RCC 7860 (cell line): ENCODE results near the gene LCN2.
"Not testable (repeated sequence)": the region's sequence is repeated elsewhere in the genome, so short reads cannot be mapped to it uniquely, and the experiment has no call there.

Experiments used
- DNase-seq: peaks from one replicate; pipeline ENCODE4 v3.0.0-alpha.2; 2015; ENCODE audit warnings: low spot score
- FAIRE-seq: peaks from 2 replicates; lab custom pipeline; 2012; peaks lifted over from hg19 to GRCh38; lab: Jason Lieb, UNC

LCN2 gene

DNA sequence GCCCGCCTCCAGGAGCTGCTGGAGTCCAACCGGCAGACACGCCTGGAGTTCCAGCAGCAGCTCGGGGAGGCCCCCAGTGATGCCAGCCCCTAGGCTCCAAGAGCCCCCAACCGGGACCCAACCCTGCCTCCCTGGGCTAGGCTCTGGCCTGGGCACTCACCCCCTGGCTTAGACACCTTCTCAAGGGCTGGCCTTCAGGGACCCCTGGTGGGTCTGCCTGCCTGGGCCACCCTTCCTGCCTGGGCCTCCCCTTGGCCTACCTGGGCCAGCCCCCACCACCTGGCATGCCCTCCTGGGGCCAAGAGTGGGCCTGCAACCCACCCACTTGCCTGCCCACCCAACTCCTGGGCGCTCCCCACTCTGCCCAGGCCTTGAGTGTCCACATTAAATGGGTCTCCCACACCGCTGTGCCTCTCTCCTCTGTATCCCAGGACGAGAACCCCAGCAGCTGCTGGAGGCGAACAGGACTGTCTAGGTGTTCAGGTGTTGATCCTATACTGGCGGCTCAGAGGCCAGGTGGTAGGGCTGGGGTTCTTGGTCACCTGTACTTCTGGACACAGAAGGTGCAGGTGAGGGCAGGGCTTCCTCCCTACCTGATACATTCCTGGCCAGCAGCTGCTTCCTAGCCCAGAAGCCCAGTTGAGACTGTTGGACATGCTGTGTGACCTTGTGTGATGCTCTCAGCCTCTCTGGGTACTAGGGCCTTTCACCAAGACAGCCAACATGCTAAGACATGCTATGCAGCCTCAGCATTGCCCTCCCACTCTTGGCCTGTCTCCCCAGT lies 14.5 kb downstream of the LCN2 start:
- no peak for FAIRE-seq
- DNase-seq: no peak

DNA sequence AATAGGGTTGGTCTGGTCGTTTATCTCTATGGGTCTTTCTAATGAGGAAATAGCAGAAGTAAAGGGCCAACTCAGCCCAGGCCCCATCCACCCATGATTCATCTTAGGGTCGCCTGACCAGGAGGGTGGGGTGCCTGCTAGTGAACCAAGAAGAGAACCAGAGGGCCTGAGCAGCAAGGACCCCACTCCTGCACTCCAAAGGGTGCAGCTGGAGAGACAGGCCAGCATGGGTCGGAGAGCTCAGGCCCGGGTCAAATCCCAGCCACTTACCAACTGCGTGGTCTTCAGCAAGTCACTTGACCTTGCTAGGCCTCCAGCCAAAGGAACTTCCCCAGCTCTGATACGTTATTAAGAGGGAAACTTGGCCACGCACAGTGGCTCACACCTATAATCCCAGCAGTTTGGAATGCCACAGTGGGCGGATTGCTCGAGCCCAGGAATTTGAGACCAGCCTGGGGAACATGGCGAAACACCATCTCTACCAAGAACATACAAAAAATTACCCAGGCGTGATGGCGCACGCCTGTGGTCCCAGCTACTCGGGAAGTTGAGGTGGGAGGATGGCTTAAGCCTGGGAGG lies 15.1 kb downstream of the LCN2 start:
- DNase-seq (no peak), FAIRE-seq (no peak)

DNA sequence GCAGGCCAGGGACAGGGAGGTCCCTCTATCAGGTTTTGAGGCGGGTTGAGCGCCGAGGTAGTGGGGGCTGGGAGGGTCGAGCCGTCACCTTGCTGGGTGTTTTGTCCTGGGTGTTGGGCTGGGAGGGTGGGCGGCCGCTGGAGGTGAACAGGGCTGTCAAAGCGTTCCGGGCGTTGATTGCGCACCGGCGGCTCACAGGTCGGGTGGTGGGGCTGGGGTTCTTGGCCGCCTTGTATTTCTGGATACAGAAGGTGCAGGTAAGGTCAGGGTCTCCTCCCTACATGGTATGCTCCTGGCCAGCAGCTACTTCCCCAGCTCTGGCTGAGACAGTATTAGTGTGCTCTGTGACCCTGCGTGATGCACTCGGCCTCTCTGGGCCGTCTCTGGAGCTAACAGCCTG lies 16.9 kb downstream of the LCN2 start:
- no peak for FAIRE-seq
- DNase-seq: no peak

DNA sequence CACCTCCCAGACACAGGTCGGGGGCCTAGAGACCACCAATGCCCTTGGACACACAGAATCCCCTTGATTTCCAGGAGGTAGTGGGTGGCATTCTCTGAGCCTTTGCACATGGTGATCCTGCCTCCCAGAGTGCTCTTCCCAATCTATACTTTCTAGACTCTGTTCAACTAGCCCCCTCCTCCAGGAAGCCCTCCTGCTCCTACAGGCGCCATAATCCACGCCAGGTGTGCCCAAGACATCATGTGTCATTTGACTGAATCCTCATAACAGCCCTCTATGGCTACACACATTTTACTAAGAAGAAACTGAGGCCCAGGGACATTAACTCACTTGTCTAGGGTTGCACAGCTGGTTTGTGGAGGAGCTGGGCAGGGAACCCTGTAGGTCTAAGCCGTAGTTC lies 18.0 kb downstream of the LCN2 start:
- FAIRE-seq (no peak), DNase-seq (no peak)

DNA sequence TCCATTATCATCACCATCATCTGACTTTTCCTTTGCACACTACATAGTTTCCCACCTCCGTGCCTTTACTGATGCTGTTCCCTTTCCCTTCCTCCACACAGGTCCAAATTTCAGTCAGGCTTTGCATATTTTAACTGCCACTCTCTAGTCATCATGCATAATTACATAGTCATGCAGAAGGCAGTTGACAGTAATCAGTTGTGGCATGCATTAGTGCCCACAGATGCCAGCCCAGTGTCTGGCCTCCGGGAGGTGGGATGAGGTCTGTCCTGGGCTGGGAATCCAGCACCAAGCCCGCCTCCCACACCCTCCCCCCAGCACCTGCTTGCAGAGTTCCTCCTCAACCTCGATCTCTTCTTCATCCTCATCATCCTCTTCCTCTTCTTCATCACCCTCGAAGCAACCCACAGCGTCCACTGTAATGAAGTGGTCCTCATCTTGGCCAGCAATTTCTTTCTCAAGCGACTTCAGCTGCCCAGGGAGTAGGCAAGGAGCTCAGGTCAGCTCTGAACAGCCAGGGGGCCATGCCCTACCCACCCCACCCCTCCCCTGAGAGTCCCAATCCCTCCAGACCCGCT lies 19.6 kb downstream of the LCN2 start:
- DNase-seq (no peak), FAIRE-seq (no peak)

DNA sequence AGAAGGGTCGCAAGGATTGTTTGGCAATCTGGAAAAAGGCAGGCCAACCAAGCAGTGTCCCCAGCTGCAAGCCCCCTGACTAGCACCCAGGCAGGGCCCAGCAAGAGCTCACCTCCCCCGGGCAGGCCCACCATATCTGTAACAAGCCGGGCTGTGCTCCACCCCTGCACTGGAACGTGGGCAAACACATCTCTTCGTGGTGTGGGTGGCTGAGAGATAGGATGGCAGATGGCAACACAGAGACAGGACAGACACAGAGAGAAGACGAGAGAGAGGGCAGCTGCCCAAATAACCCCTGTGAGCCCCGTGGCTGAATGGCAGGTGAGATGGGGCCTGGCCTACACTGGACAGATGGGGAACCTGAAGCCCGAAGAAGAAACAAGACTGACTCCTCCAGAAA lies 20.2 kb downstream of the LCN2 start:
- FAIRE-seq: no peak
- DNase-seq: no peak

DNA sequence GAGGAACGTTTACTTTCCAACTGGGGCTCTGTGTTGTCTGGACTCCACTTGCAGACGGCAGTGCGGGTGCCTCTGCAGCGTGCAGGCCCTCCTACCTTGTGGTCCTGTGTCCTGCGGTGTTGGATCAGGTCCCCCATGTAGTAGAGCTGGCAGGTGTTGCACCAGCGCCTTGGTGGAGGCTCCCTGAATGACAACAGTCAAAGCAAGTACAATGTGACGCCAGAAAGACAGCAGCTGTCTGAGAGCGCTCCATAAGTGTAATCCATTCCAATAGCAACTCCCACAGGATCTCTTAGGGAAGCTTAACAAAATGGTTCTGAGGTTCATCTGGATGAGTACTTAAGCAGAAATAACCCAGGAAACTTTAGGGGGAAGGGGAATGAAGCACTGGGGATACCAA lies 20.7 kb downstream of the LCN2 start:
- FAIRE-seq: no peak

DNA sequence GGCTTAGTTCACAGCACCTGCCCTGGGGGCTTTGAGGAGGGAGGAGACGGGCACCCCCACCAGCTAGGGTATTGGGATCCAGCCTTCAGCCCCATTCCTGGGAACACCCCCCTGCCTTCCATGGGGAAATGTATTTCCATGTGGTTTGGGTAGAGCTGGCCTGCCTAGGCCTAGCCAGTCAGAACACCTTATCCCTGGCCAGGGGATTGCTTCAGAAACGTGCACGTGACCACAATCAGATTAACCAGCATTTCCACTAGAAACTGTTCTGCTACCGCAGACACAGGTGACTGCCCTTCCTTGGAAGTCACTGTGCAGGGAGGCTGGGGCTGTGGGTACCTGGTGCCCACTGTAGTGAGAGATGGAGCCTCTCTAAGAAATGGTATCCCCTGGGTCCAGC lies 24.8 kb downstream of the LCN2 start:
- FAIRE-seq: no peak
- DNase-seq: no peak

More for the DNA sequence above, 20.7 kb downstream of the LCN2 start:
- no peak for DNase-seq

DNA sequence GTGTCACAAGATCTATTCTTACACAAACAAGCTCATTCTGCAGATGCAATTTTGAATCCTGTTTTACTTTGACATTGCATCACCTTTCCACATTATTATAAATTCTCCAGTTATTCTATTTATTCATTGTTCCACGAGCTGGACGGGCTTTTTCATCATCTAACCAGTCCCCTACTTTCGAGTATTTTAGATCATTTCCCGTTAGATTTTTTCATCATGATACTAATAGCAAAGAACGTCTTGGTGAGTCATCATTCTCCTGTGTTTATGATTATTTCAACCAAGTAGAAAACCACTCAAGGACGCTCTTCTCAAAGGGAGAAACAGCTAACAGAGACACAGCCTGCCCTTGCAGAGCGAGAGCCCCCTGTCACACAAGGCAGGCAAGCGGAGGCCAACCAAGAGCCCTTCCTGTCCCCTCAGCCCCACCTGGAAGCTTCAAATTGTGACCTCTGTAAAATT lies 25.9 kb downstream of the LCN2 start:
- DNase-seq (no peak), FAIRE-seq (no peak)

DNA sequence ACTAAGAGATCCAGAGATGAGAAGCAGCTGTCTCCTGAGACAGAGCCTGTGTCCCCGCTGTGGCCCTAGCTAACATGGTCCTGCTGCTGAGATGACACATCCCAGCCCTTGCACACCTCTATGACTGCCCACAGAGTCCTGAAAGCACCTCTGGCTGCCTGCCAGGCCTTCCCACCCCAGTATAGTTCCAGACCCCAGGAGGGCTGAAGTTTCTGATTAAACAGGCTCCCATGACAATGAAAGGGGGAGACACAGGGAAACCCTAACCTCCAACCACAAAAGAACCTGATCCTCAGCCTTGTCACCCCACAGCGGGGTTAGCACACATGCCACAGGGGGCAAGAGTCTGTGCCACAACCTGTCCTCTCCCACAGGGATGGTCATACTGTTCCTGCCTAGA lies 26.5 kb downstream of the LCN2 start:
- DNase-seq: no peak
- FAIRE-seq: no peak

DNA sequence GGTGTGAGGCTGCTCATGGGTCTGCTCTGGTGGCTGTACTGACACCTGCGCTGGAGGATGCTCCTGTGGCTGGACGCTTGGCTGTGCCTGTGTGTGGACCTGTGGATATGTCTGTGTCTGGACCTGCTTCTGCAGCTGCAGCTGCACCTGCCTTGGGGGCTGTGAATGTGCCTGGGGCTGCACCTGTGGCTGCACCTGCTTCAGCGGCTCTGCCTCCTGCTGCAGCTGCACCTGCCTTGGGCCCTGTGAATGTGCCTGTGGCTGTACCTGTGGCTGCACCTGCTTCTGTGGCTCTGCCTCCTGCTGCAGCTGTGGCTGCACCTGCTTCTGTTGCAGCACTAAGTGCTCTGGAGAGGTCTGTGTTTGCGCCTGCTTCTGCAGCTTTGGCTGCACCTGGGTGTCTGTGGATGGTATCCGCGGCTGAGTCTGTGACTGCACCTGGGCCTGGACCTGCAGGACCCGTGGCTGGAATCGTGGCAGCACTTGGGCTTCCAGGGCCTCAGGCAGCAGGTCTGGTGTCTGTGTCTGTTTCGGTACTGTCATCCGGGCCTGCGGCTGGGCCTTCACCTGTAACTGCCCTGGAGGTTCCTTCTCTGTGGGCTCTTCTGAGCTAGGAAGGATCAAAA lies 29.7 kb downstream of the LCN2 start:
- no peak for DNase-seq
- no peak for FAIRE-seq

DNA sequence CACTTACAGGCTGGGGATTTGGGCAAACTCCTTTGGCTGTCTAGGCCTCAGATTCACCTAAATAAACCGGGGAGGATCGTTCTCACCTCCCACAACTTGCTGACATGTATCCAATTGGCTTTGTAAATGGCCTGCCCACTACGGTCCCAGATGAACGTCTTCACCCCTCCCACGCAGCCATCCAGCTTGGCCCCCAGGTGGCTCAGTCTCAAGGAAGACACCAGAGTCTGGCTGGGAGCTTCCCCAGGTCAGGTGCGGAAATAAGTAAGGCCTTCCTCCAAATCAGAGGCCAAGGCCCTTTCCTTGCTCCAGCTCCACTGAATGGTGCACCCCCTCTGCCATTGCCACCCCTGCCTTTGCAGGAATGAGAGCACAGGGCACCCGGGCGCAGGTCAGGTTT lies 30.7 kb downstream of the LCN2 start:
- DNase-seq (no peak), FAIRE-seq (no peak)

DNA sequence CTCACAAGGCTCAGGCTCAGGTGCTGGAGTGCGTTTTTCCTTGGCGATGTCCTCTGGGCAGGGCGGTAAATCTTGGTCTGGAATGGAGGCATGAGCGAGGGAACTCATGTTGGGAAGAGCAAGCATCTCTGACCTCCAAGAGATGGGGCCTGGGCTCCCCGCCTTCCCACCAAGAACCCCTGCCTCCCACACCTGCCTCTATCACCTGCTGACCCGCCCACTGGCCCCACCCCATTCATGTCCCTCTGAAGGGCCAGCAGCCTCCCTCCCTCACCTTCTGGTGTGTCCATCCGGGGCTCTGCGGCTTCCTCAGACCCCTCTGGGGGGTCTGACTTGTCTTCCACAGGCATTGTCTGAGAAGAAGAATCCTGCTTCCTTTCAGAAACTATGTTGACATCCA lies 31.2 kb downstream of the LCN2 start:
- no peak for DNase-seq
- FAIRE-seq: no peak

DNA sequence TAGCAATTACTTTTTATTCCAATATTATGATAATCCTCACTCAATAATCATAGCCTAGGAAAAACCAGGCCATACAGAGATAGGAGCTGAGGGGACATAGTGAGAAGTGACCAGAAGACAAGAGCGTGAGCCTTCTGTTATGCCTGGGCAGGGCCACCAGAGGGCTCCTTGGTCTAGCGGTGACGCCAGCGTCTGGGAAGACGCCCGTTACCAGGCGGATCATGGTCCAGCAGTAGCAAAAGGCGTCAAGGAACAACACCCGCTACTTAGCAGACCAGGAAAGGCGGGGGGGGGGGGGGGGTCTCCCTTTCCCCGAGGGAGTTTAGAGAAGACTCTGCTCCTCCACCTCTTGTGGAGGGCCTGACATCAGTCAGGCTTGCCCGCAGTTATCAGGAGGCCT lies 32.2 kb downstream of the LCN2 start:
- not testable (repeated sequence) for DNase-seq, FAIRE-seq

DNA sequence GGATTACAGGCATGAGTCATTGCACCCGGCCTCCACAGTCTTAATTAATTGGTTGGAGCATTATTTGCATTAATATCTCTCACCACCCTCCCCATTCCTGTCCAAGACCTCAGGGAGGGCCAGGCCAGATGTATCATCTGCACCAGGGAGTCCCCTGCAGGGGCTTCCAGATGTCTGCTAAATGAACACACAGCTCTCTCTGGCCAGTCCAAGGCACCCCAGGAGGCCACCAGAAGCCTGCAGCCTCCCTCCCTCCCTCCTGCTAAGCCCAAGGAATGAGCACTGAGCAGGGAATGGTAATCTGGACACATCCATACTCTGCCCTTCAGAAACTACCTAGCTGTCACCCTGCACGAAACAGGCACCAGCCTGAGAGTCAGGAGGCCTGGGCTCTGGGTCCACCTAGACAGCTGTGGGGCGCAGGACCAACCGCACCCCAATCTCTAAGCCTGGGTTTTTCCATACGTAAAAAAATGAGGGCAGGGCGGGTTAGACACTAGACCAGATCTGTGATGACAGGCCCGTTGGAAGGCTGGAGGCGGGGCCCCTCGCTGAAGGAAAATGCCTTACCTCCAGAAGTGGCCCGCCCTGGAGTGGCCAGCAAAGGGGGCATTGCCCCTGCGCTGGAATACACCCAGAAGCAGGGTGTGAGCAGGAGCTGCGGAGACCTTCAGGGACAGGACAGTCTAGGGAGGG lies 33.8 kb downstream of the LCN2 start:
- FAIRE-seq (no peak), DNase-seq (no peak)

DNA sequence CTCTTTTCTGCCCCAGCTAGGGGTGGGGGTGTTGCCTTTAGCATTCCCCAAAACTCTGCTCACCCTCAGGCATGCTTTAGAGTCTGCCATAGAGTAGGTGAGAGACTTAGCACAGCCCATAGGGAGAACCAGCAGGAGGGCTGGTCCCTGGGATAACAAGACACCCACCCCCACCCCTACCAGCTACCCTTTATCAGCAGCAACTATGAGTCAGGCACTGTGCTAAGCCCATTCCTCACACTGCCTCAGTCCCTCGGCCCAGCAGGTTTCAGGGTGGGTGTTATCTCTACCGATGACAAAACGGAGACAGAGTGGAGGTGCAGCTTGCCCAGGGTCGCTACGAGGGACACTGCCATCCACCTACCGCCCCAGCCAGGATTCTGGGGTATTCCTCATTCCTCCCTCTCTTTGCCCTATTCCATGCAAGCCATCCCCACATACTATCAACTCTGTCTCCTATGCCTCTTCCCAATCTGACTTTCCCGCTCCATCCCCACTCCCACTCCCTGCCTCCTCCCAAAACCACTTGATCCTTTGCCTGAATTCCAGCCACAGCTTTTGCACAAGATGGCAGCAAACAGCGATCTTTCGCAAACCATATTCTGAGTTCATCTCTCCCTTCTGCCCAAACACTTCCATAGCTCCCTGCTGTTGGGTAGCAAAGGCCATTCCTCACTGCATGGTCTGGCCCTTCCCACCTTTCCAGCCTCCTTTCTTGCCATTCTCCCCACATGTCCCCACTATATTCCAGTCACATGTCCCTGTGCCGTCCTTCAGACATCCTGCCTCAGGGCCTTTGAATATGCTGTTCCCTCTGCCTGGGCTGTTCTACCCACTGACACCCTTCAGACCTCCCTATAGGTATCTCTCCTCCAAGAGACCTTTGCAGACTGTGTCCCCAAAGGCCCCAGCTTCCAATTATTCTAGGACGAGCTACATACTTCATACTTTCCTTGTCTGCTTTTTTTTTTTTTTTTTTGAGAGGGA lies 37.0 kb downstream of the LCN2 start:
- no peak for FAIRE-seq
- no peak for DNase-seq

DNA sequence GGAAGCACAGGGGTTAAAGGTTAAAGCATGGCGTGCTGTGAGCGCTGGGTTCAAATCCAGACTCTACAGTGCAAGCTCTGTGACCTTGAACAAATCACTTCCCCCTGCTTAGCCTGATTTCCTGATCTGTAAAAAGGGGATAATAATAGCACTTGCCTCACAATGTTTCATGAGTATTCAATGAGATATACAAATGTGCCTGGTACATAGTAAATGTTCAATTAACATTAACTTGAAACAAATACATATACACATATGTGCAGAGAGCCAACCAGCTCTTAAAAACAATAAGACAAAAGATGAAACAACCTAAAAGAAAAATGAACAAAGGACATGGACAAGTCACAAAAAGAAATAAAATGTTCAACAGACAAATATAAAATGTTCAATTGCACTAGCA lies 38.1 kb downstream of the LCN2 start:
- FAIRE-seq: no peak
- no peak for DNase-seq

DNA sequence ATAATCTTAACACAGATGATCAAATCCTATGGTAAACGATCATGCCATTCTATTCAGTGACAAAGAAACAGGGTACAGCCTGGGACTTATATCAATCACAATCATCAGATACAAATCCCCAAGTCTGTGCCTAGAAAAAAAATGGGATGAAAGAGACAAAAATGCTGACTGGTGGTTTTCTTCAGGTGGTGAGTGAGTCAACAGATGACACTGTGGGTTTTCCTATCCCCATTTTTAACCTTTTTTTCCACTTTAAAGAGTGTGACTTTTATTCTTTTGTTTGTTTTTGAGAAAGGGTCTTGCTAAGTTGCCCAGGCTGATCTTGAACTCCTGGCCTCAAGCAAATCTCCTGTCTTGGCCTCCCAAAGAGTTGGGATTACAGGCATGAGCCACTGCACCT lies 39.0 kb downstream of the LCN2 start:
- no peak for DNase-seq
- no peak for FAIRE-seq

DNA sequence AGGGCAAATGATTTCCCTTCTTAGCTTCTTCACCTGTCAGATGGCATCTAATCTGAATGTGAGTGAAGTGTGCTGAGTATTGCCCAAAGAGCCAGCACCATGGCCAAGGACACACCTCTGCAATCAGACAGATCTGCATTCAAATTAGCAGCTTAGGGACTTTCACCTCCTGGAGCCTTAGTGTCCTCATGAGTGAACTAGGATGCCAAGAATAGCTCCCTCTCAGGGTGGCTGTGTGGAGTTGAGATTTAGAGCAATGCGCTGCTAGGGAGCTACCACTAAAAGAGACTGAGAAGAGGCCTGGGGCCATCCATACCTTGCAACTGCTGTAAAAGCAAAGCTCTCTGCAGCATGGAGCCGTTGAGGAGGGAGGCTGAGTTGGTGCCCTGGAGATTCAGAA lies 40.8 kb downstream of the LCN2 start:
- FAIRE-seq: no peak

More for the DNA sequence above, 40.8 kb downstream of the LCN2 start:
- DNase-seq: no peak
